ENCODE data around the gene MAP4K3.
A peak's percentile ranks its signal among the peaks of the same experiment; 100 is the strongest.
"Not testable (repeated sequence)": the region's sequence is repeated elsewhere in the genome, so short reads cannot be mapped to it uniquely, and the experiment has no call there.

Gene MAP4K3

GRCh38 chr2:39300044-39300978 lies 136.8 kb downstream of the MAP4K3 start:
- no peak for DNase-seq

- DNase-seq: peak; percentile 71
Observed at GRCh38 chr2:39290433-39290832, 146.7 kb downstream of the MAP4K3 start.

DNA sequence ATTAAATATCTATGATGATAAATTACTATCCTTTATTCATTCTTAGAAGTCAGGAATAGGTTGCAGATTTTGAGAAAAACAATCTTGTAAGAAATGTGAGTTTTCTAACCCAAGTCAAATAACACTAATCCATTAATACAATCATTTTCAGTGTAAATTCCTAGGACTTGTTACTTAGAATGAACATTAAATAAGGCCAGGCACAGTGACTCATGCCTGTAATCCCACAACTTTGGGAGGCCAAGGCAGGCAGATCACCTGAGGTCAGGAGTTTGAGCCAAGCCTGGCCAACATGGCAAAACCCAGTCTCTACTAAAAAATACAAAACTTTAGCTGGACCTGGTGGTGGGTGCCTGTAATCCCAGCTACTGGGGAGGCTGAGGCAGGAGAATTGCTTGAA lies 147.5 kb downstream of the MAP4K3 start:
- DNase-seq: no peak

DNA sequence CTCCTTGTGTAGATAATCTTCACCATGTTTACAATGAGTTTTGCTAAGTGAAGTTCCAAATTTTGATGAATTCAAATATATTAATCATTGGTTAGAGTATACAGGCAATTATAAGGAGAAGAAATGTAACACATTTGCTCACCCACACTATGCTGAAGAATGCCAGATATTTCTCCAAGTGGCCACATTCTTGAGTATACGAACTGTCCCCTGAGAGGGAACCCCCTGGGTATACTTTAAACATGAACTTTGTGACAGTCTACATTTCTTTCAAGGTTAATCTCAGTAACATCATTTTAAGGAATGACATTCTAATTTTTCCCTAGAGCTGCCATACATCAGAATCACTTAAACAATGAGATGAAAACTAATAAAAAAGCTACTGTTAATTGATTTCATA lies 153.5 kb downstream of the MAP4K3 start:
- DNase-seq: no peak

GRCh38 chr2:39281391-39281790 lies 155.7 kb downstream of the MAP4K3 start:
- DNase-seq: no peak

GRCh38 chr2:39275016-39275415 lies 162.1 kb downstream of the MAP4K3 start:
- no peak for DNase-seq

- no peak for DNase-seq
Observed at GRCh38 chr2:39269941-39270340, 167.1 kb downstream of the MAP4K3 start.

- DNase-seq: no peak
Observed at GRCh38 chr2:39266916-39267434, 170.1 kb downstream of the MAP4K3 start.

DNA sequence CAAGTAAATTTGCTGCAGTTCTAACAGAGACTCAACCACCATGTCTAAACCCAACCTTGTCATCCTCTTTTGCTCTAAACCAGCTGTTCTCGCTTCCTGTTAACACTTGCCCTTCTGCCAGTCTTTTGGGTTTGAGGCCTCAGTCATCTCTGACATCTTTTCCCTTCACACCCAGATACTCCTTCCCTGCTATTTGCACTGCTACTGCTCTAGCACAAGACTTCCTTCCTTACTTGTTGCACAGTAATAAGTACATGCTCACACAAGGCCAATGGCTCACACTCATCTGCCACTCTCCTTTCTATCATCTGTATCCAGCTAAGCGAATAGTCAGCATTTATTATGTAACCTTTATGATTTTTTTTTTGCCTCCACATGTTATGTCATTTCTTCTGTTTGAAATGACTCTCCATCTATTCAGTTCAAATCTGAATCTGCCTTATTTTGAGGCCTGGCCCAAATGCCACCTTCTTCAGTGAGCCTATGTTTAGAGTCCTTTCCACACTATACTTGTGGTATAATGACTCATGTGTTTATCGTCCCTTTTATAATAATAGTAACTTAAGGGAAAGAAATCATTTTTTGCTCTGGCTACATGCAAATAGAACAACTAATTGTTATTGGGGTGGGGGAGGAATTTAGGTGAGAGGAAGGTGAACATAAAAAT lies 170.8 kb downstream of the MAP4K3 start:
- DNase-seq: peak; percentile 8

- no peak for DNase-seq
Observed at GRCh38 chr2:39265315-39265714, 171.8 kb downstream of the MAP4K3 start.

- no peak for DNase-seq
Observed at GRCh38 chr2:39264733-39265132, 172.4 kb downstream of the MAP4K3 start.

DNA sequence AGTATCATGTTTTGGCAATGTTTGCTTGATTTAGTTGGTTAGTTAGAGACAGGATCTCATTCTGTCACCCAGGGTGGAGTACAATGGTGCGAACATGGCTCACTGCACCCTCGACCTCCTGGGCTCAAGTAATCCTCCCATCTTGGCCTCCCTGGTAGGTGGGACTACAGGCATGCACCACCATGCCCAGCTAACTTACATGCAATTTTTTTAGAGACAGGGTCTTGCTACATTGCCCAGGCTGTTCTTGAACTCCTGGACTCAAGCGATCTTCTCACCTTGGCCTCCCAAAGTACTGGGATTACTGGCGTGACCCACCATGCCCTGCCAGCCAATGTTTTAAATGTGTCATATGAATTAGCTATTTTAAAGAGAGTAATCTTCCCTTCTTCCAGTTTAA lies 177.0 kb downstream of the MAP4K3 start:
- no peak for DNase-seq

GRCh38 chr2:39256040-39256439 lies 181.0 kb downstream of the MAP4K3 start:
- DNase-seq: no peak

GRCh38 chr2:39252888-39253518 lies 184.1 kb downstream of the MAP4K3 start:
- no peak for DNase-seq

- no peak for DNase-seq
Observed at GRCh38 chr2:39247512-39248043, 189.5 kb downstream of the MAP4K3 start.

DNA sequence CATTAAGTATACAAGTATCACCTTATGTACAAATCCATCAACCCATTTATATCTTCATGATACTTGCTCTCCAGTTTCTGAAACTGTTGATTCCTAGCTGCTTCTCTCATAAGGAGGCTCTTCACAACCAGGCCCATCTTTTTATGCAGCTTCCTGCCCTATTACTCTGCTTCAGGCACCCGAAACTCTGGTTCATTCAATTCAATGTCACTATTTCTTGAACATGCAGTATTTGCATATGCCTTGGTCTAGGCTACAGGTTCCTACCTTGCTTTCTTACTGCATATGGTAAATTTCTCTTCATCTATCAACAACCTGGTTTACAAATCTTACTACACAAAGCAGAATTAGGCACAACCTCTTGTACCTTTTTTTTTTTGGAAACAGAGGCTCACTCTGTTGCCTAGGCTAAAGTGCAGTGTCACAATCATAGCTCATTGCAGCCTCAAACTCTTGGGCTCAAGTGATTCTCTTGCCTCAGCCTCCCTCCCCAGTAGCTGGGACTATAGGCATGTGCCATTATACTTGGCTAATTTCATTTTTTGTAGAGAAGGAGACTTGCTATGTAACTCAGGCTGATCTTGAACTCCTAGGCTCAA lies 190.6 kb downstream of the MAP4K3 start:
- DNase-seq: no peak

DNA sequence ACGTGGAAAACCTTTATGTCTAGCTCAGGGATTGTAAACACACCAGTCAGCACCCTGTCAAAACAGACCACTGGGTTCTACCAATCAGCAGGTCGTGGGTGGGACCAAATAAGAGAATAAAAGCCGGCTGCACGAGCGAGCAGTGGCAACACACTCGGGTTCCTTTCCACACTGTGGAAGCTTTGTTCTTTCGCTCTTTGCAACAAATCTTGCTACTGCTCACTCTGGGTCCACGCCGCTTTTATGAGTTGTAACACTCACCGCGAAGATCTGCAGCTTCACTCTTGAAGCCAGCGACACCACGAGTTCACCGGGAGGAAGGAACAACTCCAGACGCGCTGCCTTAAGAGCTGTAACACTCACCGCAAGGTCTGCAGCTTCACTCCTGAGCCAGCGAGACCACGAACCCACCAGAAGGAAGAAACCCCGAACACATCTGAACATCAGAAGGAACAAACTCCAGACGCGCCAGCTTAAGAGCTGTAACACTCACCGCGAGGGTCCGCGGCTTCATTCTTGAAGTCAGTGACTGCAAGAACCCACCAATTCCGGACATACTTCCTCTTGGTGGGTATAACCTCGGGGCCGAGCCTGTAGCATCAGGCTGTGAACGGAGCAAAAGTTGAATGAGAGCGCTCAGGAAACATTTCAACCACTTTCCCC lies 192.0 kb downstream of the MAP4K3 start:
- not testable (repeated sequence) for DNase-seq

GRCh38 chr2:39244241-39244862 lies 192.7 kb downstream of the MAP4K3 start:
- not testable (repeated sequence) for DNase-seq

DNA sequence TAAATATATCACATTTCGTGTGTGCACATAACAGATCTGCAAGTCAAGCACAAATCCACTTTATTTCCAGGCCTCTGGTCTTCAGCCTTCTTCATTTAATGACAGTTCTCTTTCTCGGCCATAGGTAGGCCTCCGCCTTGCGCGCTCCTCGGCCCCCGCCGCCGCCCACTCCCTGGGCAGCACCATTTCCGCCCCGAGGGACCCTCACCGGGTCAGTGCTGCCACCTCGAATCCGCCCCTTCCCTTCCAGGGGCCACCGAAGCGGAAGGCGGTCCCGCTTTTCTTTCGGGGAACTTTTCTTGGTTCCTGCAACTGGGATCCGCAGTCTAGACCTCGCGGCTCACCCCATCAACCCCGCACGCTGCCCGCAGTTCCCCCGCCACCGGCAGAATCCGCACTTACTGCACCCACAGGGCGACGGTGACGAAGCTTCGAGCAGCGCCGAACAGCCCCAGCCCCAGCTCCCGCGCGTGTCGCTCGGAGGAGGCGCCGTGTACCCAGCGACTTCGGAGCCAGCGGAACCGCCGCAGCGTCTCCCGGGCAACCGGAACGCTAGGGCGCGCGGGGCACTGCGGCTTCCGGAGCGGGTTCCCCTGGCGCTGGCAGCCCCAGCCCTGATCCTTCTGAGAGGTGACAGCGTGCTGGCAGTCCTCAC lies 193.5 kb downstream of the MAP4K3 start, which contains the start of gene CDKL4:
Gene CDKL4, minus strand, starts transcription at position 502 of the 655 bp plus-strand sequence.
- no peak for DNase-seq

GRCh38 chr2:39241588-39241987 lies 195.5 kb downstream of the MAP4K3 start:
- no peak for DNase-seq

DNA sequence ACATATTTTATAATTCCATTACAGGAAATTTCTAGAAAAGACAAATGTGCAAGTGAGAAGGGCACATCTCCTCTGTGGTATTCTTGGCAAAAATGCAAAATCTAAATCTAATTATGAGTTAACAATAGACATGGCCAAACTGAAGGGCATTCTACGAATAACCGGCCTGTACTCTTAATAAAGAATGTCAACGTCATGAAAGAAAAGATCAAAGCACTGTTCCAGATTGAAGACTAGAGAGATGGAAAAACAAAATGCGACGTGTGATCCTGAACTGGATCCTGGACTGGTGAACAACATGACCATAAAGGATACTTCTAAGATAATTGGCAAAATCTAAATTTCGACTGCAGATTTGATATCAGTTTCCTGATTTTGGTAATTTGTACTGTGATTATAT lies 196.3 kb downstream of the MAP4K3 start:
- DNase-seq: no peak

Data from suppressor macrophage treated with lipopolysaccharide for 4 hours (primary cell).